Endodermal cell (in vitro differentiated cells): ENCODE data around the gene BRD7. TPM values are rescaled to one million over a fixed set of nuclear protein-coding genes. Genes with fewer than 3 reads are reported as not detected.

Experiments used
- DNase-seq: peaks from one replicate; pipeline ENCODE4 v3.0.0-alpha.2; 2017
- H3K27ac ChIP-seq: 2 replicates; pipeline ENCODE4 v1.5.1; 2013; ENCODE audit warnings: mild to moderate bottlenecking, low read depth, low read length, moderate library complexity
- H3K27me3 ChIP-seq: 2 replicates; pipeline ENCODE4 v1.6.1; 2013; ENCODE audit warnings: mild to moderate bottlenecking, low read length, moderate library complexity; ENCODE audit not compliant: insufficient read depth, control insufficient read depth, poor library complexity, severe bottlenecking
- H3K36me3 ChIP-seq: 2 replicates; pipeline ENCODE4 v1.7.0; 2013; ENCODE audit warnings: mild to moderate bottlenecking, low read length, moderate library complexity; ENCODE audit not compliant: control insufficient read depth, insufficient read depth
- H3K4me1 ChIP-seq: one replicate; pipeline ENCODE4 v1.7.0; 2013; ENCODE audit warnings: low read length; ENCODE audit not compliant: control insufficient read depth, insufficient read depth
- H3K4me3 ChIP-seq: 2 replicates; pipeline ENCODE4 v1.5.1; 2013; ENCODE audit warnings: mild to moderate bottlenecking, low read length, moderate library complexity
- H3K9ac ChIP-seq: 2 replicates; pipeline ENCODE4 v1.6.1; 2013; ENCODE audit warnings: mild to moderate bottlenecking, low read length, moderate library complexity; ENCODE audit not compliant: poor library complexity, severe bottlenecking; ENCODE audit errors: extremely low read depth
- H3K9me3 ChIP-seq: 2 replicates; pipeline ENCODE4 v1.6.1; 2013; ENCODE audit warnings: mild to moderate bottlenecking, low read length, moderate library complexity; ENCODE audit not compliant: control insufficient read depth
- H3K27ac Mint-ChIP-seq: 2 replicates; pipeline ENCODE4 v1.8.0; 2020; ENCODE audit warnings: mixed read lengths
- H3K27me3 Mint-ChIP-seq: 2 replicates; pipeline ENCODE4 v1.8.0; 2021; ENCODE audit warnings: mild to moderate bottlenecking, mixed read lengths; ENCODE audit not compliant: insufficient read depth
- H3K36me3 Mint-ChIP-seq: 2 replicates; pipeline ENCODE4 v1.8.0; 2020; ENCODE audit warnings: low read depth, mixed read lengths
- H3K4me1 Mint-ChIP-seq: 2 replicates; pipeline ENCODE4 v1.8.0; 2020; ENCODE audit warnings: mixed read lengths
- H3K4me3 Mint-ChIP-seq: 2 replicates; pipeline ENCODE4 v1.8.0; 2020; ENCODE audit warnings: mild to moderate bottlenecking, moderate library complexity, mixed read lengths
- H3K9me3 Mint-ChIP-seq: 2 replicates; pipeline ENCODE4 v1.8.0; 2020; ENCODE audit warnings: mild to moderate bottlenecking, mixed read lengths
- CTCF ChIP-seq: fragments of 200-600 bp; sonication (generic); conservative IDR thresholded peaks from 2 replicates; pipeline ENCODE4 v1.5.0; 2021; ENCODE audit warnings: antibody characterized with exemption, mild to moderate bottlenecking
- WGBS, 2 experiments: methylation state at CpG; one replicate each; pipeline versions ENCODE4 v1.1.5 to v1.1.7; 2013; ENCODE audit warnings: missing lambda C conversion rate in 2 of 2, mixed read lengths in 1 of 2; ENCODE audit not compliant: insufficient coverage in 1 of 2, insufficient read length in 1 of 2; 5-methylcytosine and 5-hydroxymethylcytosine counted together
- total RNA-seq, 2 donors: library from RNA; stranded (reverse); fragmentation: NEBNext Ultra II Directional in 1 of 2; extraction: Animal tissue kit (Norgen Biotek cat#: 25700) in 1 of 2; gene quantifications; 2 replicates in 1 of 2; 3 replicates in 1 of 2; pipeline ENCODE4 v1.2.1, GENCODE V29; 2021

Gene BRD7
- total RNA-seq, 2 donors from 2014 or later = 125 to 163 TPM

GRCh38 chr16:50329446-50330189 lies 39.2 kb downstream of the BRD7 start:
- H3K27ac ChIP-seq = no peak overlapping the region
- 86 to 91% methylated on average over 11 of the region's 11 CpGs for WGBS, 2 experiments
- H3K27ac Mint-ChIP-seq = peak overlapping the region; percentile 59

GRCh38 chr16:50326835-50327465 lies 41.8 kb downstream of the BRD7 start:
- peak; percentile 75 for DNase-seq
- H3K36me3 ChIP-seq = peaks cover 87% of the 10 kb centered on the region
- H3K27me3 ChIP-seq = no peaks in the 10 kb centered on the region

More at GRCh38 chr16:50329446-50330189, 39.2 kb downstream of the BRD7 start:
- H3K4me1 ChIP-seq = no peaks in the 10 kb centered on the region
- H3K36me3 ChIP-seq = peaks cover 90% of the 10 kb centered on the region
- Mint-ChIP-seq H3K4me3 (peak overlapping the region; percentile 27), H3K9me3 (peaks cover 3% of the 10 kb centered on the region), H3K27me3 (no peaks in the 10 kb centered on the region), H3K36me3 (peaks cover 62% of the 10 kb centered on the region), H3K4me1 (peaks cover 12% of the 10 kb centered on the region)
- no peaks in the 10 kb centered on the region for H3K9me3 ChIP-seq
- peak overlapping the region; percentile 71 for H3K4me3 ChIP-seq
- H3K27me3 ChIP-seq = no peaks in the 10 kb centered on the region
- no peak for DNase-seq
- TF ChIP-seq CTCF = no peak
- peak overlapping the region; percentile 44 for H3K9ac ChIP-seq

GRCh38 chr16:50326264-50326663 lies 42.5 kb downstream of the BRD7 start:
- H3K27ac Mint-ChIP-seq = no peak overlapping the region
- H3K4me1 ChIP-seq = no peaks in the 10 kb centered on the region

More at GRCh38 chr16:50326835-50327465, 41.8 kb downstream of the BRD7 start:
- H3K4me3 Mint-ChIP-seq = no peak overlapping the region
- no peaks in the 10 kb centered on the region for H3K9me3 ChIP-seq
- peaks cover 12% of the 10 kb centered on the region for H3K4me1 Mint-ChIP-seq
- WGBS, 2 experiments = 84% methylated on average over 5 to 7 of the region's 7 CpGs
- H3K9ac ChIP-seq = no peak overlapping the region
- peaks cover 55% of the 10 kb centered on the region for H3K36me3 Mint-ChIP-seq
- H3K4me1 ChIP-seq = no peaks in the 10 kb centered on the region
- no peak overlapping the region for H3K27ac ChIP-seq
- no peak overlapping the region for H3K4me3 ChIP-seq
- H3K27ac Mint-ChIP-seq = no peak overlapping the region
- no peaks in the 10 kb centered on the region for H3K9me3 Mint-ChIP-seq
- no peaks in the 10 kb centered on the region for H3K27me3 Mint-ChIP-seq
- peak; percentile 79 for TF ChIP-seq CTCF

More at GRCh38 chr16:50326264-50326663, 42.5 kb downstream of the BRD7 start:
- H3K36me3 ChIP-seq = peaks cover 86% of the 10 kb centered on the region
- peaks cover 57% of the 10 kb centered on the region for H3K36me3 Mint-ChIP-seq
- H3K4me3 Mint-ChIP-seq = no peak overlapping the region
- H3K9me3 ChIP-seq = no peaks in the 10 kb centered on the region
- peaks cover 12% of the 10 kb centered on the region for H3K4me1 Mint-ChIP-seq
- H3K9me3 Mint-ChIP-seq = no peaks in the 10 kb centered on the region
- no peaks in the 10 kb centered on the region for H3K27me3 Mint-ChIP-seq
- WGBS, 2 experiments = 83 to 93% methylated on average over 3 to 5 of the region's 5 CpGs
- TF ChIP-seq CTCF = no peak
- H3K9ac ChIP-seq = no peak overlapping the region
- no peak overlapping the region for H3K27ac ChIP-seq
- H3K27me3 ChIP-seq = no peaks in the 10 kb centered on the region
- no peak for DNase-seq
- H3K4me3 ChIP-seq = no peak overlapping the region
